HG02885 (cell line): ENCODE measurements around the gene CALN1.
"Not testable (repeated sequence)": the region's sequence is repeated elsewhere in the genome, so short reads cannot be mapped to it uniquely, and the experiment has no call there.

Experiments
- ATAC-seq: cut with Tn5 transposase; IDR thresholded peaks from one replicate; pipeline ENCODE4 v1.9.1; 2021; ENCODE audit warnings: mild to moderate bottlenecking; ENCODE audit not compliant: unreplicated experiment, poor library complexity

Gene CALN1

GRCh38 chr7:72411419-72411818 is 719 bp downstream of the CALN1 start:
- no peak for ATAC-seq

GRCh38 chr7:72409638-72410015 is 2.5 kb downstream of the CALN1 start:
- no peak for ATAC-seq

- no peak for ATAC-seq
Measured at GRCh38 chr7:72408966-72409637, 3.0 kb downstream of the CALN1 start.

GRCh38 chr7:72406820-72407403 is 5.2 kb downstream of the CALN1 start:
- no peak for ATAC-seq

GRCh38 chr7:72405871-72406270 is 6.3 kb downstream of the CALN1 start:
- no peak for ATAC-seq

- ATAC-seq = peak; percentile 67
Measured at GRCh38 chr7:72405418-72405817, 6.7 kb downstream of the CALN1 start.

GRCh38 chr7:72404743-72405142 is 7.4 kb downstream of the CALN1 start:
- no peak for ATAC-seq

- ATAC-seq = no peak
Measured at GRCh38 chr7:72403458-72404076, 8.6 kb downstream of the CALN1 start.

- ATAC-seq = no peak
Measured at GRCh38 chr7:72394016-72394415, 18.1 kb downstream of the CALN1 start.

GRCh38 chr7:72391821-72392377 is 20.2 kb downstream of the CALN1 start:
- ATAC-seq = no peak

- ATAC-seq = no peak
Measured at GRCh38 chr7:72386118-72386517, 26.0 kb downstream of the CALN1 start.

GRCh38 chr7:72362246-72362645 is 49.9 kb downstream of the CALN1 start:
- ATAC-seq = no peak

- ATAC-seq = no peak
Measured at GRCh38 chr7:72345208-72345727, 66.9 kb downstream of the CALN1 start.

- ATAC-seq = no peak
Measured at GRCh38 chr7:72343991-72344390, 68.1 kb downstream of the CALN1 start.

- not testable (repeated sequence) for ATAC-seq
Measured at GRCh38 chr7:72343354-72343753, 68.8 kb downstream of the CALN1 start.

GRCh38 chr7:72337390-72338167 is 74.6 kb downstream of the CALN1 start:
- no peak for ATAC-seq

- ATAC-seq = no peak
Measured at GRCh38 chr7:72336632-72337389, 75.3 kb downstream of the CALN1 start.

- no peak for ATAC-seq
Measured at GRCh38 chr7:72336382-72336631, 75.8 kb downstream of the CALN1 start.

- ATAC-seq = no peak
Measured at GRCh38 chr7:72335561-72336381, 76.4 kb downstream of the CALN1 start.
